HG03095 (cell line): ENCODE data around the gene CXorf58.
"Not testable (repeated sequence)": the region's sequence is repeated elsewhere in the genome, so short reads cannot be mapped to it uniquely, and the experiment has no call there.

Experiments
- ATAC-seq: cut with Tn5 transposase; IDR thresholded peaks from one replicate; pipeline ENCODE4 v1.9.1; 2021; ENCODE audit warnings: moderate library complexity; ENCODE audit not compliant: unreplicated experiment

Gene CXorf58, protein sequence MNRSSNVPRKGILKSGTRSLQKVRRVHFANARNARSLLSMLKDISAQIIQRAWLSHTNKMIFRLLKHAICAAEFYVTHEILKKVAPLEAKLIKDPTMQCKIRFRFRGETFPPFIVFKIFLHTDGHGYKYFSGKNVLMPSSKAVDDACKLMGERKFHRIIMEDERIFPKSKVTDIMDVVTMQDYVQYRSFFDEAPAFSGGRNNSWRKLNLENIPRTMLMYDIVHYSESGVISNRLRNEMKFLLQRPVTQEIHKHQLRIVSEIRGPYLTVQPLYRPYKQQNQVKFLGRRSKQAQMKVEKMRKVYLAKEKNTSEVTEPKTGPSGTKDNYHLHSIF

GRCh38 chrX:23907498-23908218, at the start of gene CXorf58, which contains the start of gene APOO:
TSS of gene CXorf58 (plus strand) at chrX:23908006. CDS start at chrX:23910303, 2,297 bp downstream.
TSS of gene APOO (minus strand) at chrX:23907938. CDS start at chrX:23907702, 236 bp downstream.
- peak; percentile 89 for ATAC-seq

GRCh38 chrX:23859238-23859637, 48.6 kb upstream of the CXorf58 start:
- ATAC-seq, result not testable (repeated sequence)

DNA sequence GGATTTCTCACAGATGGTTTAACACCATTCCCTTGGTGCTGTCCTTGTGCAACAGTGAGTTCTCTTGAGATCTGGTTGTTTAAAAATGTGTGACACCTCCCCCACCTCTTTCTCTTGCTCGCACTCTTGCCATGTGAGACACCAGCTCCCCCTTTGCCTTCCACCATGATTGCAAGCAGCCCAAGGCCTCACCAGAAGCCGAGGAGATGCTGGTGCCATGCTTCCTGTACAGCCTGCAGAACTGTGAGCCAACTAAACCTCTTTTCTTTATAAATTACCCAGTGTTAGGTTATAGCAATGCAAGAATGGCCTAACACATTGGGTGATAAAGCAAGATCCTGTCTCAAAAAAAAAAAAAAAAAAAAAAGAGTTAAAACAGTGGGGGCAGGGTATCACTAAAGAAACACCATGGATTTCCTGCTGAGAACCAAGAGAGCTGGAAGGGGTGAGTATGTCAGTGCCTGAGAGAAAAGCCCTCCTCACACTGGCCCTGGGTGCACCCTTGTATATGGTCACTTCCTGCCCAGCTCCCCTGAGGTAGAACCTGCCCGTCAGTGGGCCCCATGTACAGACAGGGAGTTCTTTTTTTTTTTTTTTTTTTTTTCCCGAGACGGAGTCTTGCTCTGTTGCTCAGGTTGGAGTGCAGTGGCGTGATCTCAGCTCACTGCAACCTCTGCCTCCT, 46.5 kb upstream of the CXorf58 start:
- peak; percentile 78 for ATAC-seq

GRCh38 chrX:23861952-23862351, 45.9 kb upstream of the CXorf58 start:
- not testable (repeated sequence) for ATAC-seq

DNA sequence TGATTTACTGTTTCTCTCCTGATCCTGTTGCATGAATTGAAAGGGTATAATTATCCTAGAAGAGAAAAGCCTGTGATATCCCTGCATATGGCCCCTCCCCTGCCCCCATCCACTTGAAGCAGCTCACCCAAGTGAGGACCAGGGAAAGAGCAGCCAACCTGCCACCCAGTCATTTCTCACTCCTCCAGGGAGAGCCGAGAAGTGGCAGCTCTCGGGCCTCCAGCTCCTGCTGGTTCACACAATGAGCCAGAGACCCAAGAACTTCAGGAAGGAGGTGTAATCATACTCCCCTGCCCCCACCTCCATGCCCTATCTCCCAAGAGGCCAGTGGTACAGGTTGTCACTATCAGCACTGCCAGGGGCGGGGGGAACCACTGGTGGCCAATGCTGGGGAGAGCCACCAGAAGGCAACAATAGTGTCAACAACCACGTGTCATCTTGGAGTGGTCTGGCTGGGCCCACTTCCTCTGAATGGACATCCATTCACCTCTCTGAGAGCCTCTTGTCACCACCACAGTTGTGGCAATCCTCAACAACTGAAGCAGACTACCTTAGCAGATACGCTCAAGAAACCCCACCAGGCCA, 43.0 kb upstream of the CXorf58 start:
- ATAC-seq, result no peak

- ATAC-seq, result no peak
Observed at GRCh38 chrX:23870041-23870440, 37.8 kb upstream of the CXorf58 start.

GRCh38 chrX:23871905-23872546, 35.8 kb upstream of the CXorf58 start:
- ATAC-seq, result no peak

DNA sequence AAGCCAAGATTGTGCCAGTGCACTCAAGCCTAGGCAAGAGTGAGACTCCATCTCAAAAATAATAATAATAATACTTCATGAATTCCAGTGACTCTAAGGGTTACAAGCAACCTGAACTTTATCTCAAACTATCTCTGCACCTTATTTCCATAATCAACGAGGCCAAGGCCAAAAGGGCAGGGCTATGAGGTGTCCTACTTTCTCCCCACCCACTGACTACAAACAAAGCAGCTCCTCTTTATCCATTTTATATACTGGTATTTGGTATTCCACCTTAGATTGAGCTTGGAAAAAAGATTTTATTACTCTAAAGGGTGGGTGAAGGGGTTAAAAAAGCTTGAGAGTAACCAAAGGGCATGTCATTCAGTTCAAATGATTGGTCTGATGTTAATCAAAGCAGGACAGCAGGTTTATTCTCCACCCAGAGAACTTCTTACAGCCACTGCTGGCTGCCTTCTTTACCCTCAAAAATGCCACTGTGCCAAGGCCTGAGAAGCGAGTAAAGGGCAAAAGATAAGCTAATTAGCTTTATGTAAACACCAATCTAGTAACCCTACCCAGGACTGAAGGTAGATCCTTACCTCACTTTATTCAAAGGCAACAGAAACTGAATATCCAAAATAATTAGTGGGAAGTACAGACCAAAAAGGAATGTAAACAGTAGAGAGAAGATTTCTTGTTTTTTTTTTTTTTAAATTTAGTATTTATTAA, 28.3 kb upstream of the CXorf58 start:
- no peak for ATAC-seq

GRCh38 chrX:23883737-23884354, 24.0 kb upstream of the CXorf58 start:
- ATAC-seq, result no peak

- ATAC-seq, result no peak
Observed at GRCh38 chrX:23884427-23885024, 23.3 kb upstream of the CXorf58 start.

- no peak for ATAC-seq
Observed at GRCh38 chrX:23885803-23886202, 22.0 kb upstream of the CXorf58 start.

DNA sequence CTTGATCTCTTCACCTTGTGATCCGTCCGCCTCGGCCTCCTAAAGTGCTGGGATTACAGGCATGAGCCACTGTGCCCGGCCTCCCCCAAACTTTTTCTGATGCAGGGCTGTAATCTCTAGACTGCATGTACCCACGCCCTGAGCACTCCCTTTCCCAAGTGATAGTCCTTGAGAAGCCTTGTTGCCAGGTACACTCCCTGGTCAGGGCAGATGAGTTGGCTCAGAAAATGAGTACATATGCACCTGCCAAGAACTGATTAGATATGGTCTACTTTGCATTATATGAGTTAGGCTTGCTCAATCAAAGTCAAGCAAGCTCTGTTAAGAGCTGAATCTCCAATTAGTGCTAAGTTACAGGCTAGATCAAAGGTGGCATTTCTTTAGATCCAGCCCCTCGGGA, 20.4 kb upstream of the CXorf58 start:
- no peak for ATAC-seq

DNA sequence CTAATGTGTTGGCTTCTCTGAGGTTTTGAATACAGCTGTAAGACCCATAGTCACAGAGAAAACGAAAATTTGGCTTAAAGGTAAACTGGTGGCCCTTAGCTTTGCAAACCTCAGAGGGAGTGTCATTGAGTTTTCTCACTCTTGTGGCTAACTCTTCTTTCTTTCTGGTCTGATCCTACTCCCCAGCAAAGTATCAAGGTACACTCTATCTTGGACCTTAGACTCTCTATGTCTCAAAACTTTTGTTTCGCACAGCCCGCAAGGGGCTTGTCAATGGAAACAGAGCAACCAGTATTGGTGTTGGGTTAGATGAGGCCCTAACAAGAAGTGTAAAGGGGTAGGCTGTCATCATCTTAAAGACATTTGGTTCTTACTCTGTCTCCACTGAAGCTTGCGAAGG, 19.9 kb upstream of the CXorf58 start:
- ATAC-seq, result no peak

DNA sequence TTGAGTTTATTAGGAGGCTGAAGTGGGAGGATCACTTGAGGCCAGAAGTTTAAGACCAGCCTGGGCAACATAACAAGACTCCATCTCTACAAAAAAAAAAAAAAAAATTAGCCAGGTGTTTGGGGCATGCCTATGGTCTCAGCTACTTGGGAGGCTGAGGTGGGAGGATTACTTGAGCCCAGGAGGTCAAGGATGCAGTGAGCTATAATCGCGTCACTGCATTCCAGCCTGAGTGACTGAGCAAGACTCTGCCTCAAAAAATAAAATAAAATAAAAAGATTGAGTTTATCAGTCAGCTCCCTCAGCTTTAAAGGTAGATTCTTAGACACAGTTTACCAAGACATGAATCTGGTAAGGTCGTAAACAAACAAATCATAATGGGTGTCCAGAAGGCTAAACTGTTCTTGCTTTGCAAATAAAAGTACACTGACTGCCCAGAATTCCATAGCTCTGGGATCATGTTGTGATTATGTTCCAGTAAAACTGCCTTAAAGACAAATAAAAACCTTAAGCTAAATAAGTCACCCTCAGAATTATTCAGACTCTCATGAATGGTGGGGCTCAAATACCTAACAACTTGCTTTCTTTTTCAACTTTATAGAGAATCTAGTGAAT, 18.8 kb upstream of the CXorf58 start:
- ATAC-seq, result no peak

GRCh38 chrX:23890933-23891332, 16.9 kb upstream of the CXorf58 start:
- no peak for ATAC-seq

- not testable (repeated sequence) for ATAC-seq
Observed at GRCh38 chrX:23894993-23895392, 12.8 kb upstream of the CXorf58 start.

- not testable (repeated sequence) for ATAC-seq
Observed at GRCh38 chrX:23896539-23896938, 11.3 kb upstream of the CXorf58 start.

DNA sequence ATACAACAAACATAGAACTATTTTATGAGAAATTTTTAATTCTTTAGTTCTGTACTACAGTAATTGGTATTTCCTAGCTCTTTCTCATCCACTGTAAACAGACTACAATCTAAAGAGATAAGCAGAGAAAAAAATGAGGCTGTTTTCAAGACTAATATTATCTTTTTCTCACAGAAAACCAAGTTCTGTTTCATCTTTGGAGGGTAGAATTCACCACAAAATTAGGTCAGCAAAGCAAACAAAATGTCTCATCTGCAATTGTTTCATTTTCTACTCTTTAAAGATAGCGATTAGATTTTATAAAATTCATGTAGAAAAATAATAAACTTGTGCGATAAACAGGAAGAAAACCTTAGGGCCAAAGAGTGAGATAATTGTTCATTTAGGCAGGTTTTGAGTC, 10.8 kb upstream of the CXorf58 start:
- ATAC-seq, result no peak

DNA sequence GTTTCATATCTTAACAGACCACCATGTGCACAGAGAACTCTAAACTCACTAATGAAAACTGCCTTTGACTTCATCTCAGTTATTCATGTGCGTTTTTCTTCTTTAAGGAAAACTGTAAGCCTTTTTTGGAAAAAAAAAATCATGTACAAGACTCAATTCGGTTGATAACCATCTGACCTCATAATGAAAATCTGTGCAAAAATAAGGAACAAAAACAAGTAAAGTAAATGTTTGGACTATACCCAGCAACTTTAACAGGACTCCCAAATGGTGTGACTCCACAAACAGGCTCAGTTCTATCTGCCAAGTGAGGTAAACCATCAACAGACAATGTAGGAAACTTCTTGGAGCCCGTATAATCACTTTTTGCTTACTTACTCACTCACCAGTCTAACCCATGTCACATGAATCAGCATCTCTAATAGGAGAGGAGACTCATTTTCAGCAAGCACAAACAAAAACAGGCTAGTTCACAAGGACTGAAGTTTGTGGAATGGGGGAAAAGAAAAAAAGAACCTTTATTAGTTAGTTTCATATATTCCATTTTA, 9.3 kb upstream of the CXorf58 start:
- ATAC-seq, result no peak
